Fibroblast of lung (primary cell): Measurements from ENCODE around the gene LRRC3.

Source experiments
- EZH2 ChIP-seq: IDR thresholded peaks from 2 replicates; pipeline ENCODE4 v1.5.1; 2012; ENCODE audit warnings: low read length, control low read depth, mild to moderate bottlenecking; ENCODE audit errors: missing control alignments
- TF ChIP-seq, protein P1 (sequence below), 2 donors: IDR thresholded peaks in 1 of 2; conservative IDR thresholded peaks in 1 of 2; 1 replicate in 1 of 2; 2 replicates in 1 of 2; pipeline ENCODE4 v1.5.1; 2011 to 2012; ENCODE audit warnings: low read length in 2 of 2, control low read depth in 1 of 2, inconsistent platforms in 1 of 2, low read depth in 1 of 2, mild to moderate bottlenecking in 1 of 2

DNA sequence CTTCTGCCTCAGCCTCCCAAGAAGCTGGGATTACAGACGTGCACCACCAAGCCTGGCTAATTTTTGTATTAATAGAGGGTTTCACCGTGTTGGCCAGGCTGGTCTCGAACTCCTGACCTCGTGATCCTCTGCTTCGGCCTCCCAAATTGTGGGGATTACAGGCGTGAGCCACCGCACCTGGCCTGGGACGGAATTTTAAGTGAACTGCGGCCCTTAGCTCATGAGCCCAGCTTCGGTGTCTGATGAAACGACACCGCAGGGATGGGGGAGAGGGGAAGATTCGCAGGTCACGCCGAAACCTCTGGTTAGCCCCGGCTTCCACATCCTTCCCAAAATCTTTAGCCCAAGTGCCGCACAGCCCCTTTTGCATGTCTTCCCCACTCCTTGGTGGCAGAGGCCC lies 39.1 kb downstream of the LRRC3 start:
- TF ChIP-seq, protein P1, sequence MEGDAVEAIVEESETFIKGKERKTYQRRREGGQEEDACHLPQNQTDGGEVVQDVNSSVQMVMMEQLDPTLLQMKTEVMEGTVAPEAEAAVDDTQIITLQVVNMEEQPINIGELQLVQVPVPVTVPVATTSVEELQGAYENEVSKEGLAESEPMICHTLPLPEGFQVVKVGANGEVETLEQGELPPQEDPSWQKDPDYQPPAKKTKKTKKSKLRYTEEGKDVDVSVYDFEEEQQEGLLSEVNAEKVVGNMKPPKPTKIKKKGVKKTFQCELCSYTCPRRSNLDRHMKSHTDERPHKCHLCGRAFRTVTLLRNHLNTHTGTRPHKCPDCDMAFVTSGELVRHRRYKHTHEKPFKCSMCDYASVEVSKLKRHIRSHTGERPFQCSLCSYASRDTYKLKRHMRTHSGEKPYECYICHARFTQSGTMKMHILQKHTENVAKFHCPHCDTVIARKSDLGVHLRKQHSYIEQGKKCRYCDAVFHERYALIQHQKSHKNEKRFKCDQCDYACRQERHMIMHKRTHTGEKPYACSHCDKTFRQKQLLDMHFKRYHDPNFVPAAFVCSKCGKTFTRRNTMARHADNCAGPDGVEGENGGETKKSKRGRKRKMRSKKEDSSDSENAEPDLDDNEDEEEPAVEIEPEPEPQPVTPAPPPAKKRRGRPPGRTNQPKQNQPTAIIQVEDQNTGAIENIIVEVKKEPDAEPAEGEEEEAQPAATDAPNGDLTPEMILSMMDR (conservative IDR thresholded peaks at IDR 0.05 in 1 of 2, IDR thresholded peaks at IDR 0.05 in 1 of 2; ENCODE audit: low read depth in 1 of 2, low read length in 2 of 2): no peak
- TF ChIP-seq EZH2: no peak
